22Rv1 (cell line): ENCODE data around the gene PCDH9.
A peak's percentile ranks its signal among the peaks of the same experiment; 100 is the strongest.

Experiments used
- H3K27ac ChIP-seq: fragments of 450-650 bp; 2 replicates; pipeline ENCODE4 v1.5.1; 2017
- CTCF ChIP-seq: fragments of 450-650 bp; IDR thresholded peaks from 2 replicates; pipeline ENCODE4 v1.5.1; 2017; ENCODE audit warnings: mild to moderate bottlenecking
- ZFX ChIP-seq: fragments of 450-650 bp; IDR thresholded peaks from 2 replicates; pipeline ENCODE4 v1.6.1; 2017; ENCODE audit warnings: antibody characterized with exemption, borderline replicate concordance

Gene PCDH9

GRCh38 chr13:67258482-67258881, 28.3 kb upstream of the PCDH9 start:
- no peak for TF ChIP-seq CTCF
- no peak for TF ChIP-seq ZFX
- no peak overlapping the region for H3K27ac ChIP-seq

GRCh38 chr13:67238861-67239260, 8.7 kb upstream of the PCDH9 start:
- no peak overlapping the region for H3K27ac ChIP-seq
- TF ChIP-seq ZFX, result no peak
- no peak for TF ChIP-seq CTCF

GRCh38 chr13:67238277-67238859, 8.2 kb upstream of the PCDH9 start:
- peak; percentile 71 for TF ChIP-seq CTCF
- TF ChIP-seq ZFX, result no peak
- H3K27ac ChIP-seq, result no peak overlapping the region

GRCh38 chr13:67235265-67235664, 5.1 kb upstream of the PCDH9 start:
- H3K27ac ChIP-seq, result no peak overlapping the region
- TF ChIP-seq CTCF (no peak), ZFX (no peak)

GRCh38 chr13:67232384-67232783, 2.2 kb upstream of the PCDH9 start:
- no peak for TF ChIP-seq CTCF
- TF ChIP-seq ZFX, result no peak
- H3K27ac ChIP-seq, result no peak overlapping the region

GRCh38 chr13:67231289-67232000, 1.3 kb upstream of the PCDH9 start:
- TF ChIP-seq ZFX (no peak), CTCF (no peak)

More at GRCh38 chr13:67231289-67232000, 1.3 kb upstream of the PCDH9 start:
- peak overlapping the region; percentile 70 for H3K27ac ChIP-seq
